T-helper 2 cell treated with Interferon-gamma antibody and Interleukin-4, amounts not matched to agents 100 ng/mL and 5 ng/mL, for 36 hours (primary cell): Measurements from ENCODE around the gene PARVG. TPM values are rescaled to one million over a fixed set of nuclear protein-coding genes. Genes with fewer than 3 reads are reported as not detected.

Source experiments
- intact Hi-C: fragments of 100-400 bp; cut with micrococcal nuclease; formaldehyde crosslinking; loops from one replicate; pipeline ENCODE4 v1.15.1; 2023
- total RNA-seq: library from RNA; stranded (reverse); gene quantifications from 2 replicates; pipeline ENCODE4 v1.2.3, GENCODE V29; 2022

The PARVG gene
- total RNA-seq, 1 donor from 2014 or later, result 168 TPM

GRCh38 chr22:44179989-44180705 is 578 bp upstream of the PARVG start:
- intact Hi-C loops, result loop anchor here (5.0 to 10.0 kb wide), 2 partner anchors 185 to 442 kb away; no protein-coding TSS in a partner anchor

GRCh38 chr22:44181033-44181911 is 547 bp downstream of the PARVG start:
- intact Hi-C loops, result loop anchor here (5.0 to 10.0 kb wide), 2 partner anchors 186 to 441 kb away; no protein-coding TSS in a partner anchor

DNA sequence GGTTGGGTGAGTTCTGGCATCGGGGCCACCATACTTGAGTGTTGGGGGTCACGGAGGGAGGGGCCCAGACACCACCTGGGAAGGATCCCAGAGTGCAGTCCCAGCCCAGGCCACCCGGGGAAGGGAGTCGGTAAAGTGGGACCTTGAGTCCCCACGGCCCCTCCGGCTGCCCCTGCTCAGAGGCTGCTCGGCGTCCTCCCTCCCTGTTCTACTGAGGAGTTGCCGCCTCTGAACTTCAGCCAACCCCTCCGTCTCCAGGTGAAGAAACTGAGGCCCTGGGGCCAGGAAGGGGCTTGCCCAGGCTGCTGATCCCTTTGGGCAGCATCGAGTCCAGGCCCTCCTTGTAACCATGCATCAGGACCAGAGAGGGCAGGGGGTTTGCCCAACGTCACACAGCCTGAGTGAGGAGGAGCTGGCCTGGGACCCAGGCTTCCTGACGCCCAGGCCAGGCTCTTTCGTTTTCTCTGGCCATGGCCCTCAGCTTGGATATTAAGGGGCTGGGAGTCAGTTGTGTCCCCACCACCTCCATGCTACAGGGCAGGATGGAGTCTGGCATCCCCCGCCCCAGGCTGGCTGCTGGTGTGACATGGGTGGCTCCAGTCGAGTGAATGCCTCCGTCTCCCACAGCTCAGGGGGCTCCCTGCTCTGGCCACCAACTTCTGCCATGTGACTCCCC is 1.3 kb downstream of the PARVG start:
- intact Hi-C loops, result loop anchor here (5.0 to 10.0 kb wide), 2 partner anchors 187 to 440 kb away; no protein-coding TSS in a partner anchor

DNA sequence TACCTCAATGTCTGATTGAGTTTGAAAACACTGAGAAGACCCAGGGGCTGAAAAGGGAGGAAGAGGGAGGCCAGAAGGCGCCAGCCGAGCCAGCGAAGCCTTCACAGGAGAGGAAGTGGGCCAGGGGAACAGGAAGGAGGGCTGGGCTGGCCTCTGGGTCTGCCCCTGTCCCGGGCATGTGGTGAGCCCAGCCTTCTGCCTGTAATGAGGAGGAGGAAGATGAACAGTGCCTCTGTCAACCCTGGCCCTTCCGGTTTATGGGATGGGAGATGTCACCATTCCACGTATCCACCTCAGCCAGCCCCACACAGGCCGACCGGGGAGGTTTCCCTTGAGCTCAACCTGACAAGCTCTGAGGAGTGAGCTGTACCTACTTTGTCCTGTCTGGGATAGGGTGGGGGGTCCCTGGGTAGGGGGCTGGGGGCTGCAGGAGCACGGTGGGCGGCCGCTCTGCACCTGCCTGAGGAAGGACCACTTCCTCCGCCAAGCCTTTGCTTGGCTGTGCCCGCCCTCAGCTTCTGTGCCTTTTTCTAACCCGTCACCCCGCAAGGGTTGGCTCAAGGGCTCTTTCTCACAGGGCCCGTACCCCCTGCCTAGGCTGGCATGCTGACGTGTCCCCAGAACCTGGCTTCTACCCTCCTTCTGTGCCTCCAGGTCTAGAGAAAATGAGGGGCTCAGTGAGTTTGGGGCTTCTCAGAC is 2.0 kb downstream of the PARVG start:
- intact Hi-C loops, result loop anchor here (5.0 to 10.0 kb wide), 2 partner anchors 188 to 440 kb away; no protein-coding TSS in a partner anchor

GRCh38 chr22:44183287-44183588 is 2.5 kb downstream of the PARVG start:
- intact Hi-C loops, result loop anchor here (5.0 to 10.0 kb wide), 2 partner anchors 188 to 439 kb away; no protein-coding TSS in a partner anchor

DNA sequence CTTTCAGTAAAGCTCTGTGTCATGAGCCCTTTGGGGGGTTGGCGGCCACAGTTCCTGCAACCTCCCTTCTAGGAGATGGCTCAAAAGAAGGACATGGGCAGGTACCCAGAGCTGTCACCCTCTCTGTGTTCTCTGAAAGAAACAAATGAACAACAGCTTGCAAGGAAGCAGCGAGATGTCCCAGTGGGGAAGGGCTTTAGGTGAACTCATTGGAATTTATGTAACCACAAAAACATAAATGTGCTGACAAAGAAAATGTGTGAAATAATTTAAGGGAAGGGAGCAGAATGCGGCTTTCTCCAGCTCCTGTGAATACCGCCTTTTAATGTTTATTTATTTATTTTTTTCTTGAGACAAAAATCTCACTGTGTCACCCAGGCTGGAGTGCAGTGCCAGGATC is 3.3 kb downstream of the PARVG start:
- intact Hi-C loops, result loop anchor here (5.0 to 10.0 kb wide), 2 partner anchors 189 to 438 kb away; no protein-coding TSS in a partner anchor

DNA sequence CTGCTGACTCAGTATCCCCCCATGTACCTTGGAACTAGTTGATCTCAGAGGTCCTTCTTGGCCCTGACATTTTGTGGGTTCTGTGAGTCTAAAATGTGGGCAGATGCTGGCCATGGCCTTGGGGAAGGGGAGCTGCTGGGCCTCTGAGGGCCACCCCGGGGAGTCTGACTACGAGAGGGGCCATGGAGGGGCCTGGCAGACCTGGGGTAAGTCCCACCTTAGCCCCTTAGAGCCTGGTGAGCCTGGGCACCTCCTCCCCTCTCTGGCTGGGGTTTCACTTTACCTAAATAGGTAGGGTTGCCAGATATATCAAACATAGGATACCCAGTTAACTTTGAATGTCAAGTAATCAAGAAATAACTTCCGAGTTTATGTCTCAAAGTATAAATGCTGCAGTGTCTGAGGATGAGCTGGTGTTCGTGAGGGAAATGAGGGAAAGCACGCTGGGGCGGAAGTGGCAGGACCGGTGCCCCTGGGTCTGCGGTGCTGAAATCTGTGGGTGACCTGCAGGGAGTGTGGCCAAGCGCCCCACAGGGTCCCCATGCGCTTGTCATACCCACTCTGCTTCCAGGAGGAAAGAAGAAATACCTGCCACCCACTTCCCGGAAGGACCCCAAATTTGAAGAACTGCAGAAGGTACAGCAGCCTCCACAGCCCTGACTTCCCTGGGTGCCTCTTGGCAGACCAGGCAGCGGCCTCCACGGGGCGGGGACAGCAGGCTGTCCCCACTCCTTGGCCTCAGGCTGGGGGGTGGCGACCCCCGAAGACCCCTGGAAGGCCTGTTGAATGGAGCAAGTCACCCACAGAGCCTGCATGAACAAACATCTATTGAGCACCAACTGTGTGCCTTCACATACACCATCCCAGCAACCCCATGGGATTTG is 4.8 kb downstream of the PARVG start:
- intact Hi-C loops, result loop anchor here (10.0 kb wide), 1 partner anchor 191 kb away; no protein-coding TSS in a partner anchor

DNA sequence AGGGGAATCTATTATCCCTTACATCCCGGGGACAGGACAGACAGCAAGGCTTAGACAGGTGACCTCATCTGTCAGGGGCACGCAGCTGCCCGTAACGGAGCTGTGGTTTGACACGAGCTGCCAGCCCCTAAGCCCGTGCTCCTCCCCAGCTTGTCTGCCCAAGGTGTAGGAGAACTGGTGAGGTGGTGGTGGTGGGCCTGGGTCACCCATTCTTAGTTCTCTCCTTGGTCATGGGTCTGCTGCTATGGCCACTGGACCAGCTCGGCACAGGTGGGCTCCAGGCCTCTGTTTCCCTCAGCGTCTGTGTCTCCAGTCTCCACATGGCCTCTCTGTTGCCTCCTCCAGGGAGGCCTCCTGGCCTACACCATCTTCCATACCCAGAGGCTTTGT is 5.4 kb downstream of the PARVG start:
- intact Hi-C loops, result loop anchor here (10.0 kb wide), 1 partner anchor 191 kb away; no protein-coding TSS in a partner anchor

DNA sequence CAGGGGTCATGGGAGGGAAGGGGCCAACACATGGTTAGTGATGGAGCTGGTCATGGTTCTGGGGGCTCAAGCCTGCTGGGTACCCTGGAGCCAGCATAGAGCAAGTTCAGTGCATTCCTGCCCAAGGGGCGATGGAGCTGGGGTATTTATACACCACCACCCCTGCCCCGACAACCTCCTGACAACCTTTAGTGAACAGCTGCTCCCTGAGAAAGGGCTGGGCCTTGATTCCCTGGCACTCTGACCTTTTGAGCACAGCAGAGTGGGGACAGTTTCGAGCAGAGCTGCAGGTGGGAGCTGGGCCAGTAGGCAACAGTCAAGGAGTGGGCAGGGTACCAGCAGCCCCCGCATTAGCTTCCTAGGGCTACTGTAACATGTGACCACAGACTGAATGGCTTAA is 6.0 kb downstream of the PARVG start:
- intact Hi-C loops, result loop anchor here (10.0 kb wide), 1 partner anchor 192 kb away; no protein-coding TSS in a partner anchor

GRCh38 chr22:44187652-44188230 is 7.0 kb downstream of the PARVG start:
- intact Hi-C loops, result loop anchor here (10.0 kb wide), 1 partner anchor 193 kb away; no protein-coding TSS in a partner anchor

DNA sequence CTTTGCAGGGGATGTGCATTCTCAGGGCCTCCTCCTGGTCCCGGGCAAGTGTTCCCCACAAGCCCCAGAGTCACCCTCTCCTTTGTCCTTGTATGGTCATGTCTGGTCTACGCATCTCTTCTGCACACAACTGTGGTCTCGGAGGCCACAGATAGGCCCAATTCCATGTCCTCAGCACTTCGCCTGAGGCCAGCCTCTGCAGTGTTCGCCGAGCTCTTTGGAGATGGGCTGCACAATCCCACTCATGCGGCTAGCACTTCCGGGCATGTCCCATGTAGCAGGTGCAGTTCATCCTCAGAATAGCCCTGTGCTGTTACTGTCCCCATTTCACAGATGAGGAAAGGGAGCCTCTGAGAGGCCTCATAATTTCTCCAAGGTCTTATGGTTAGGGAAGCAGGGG is 7.6 kb downstream of the PARVG start:
- intact Hi-C loops, result loop anchor here (10.0 kb wide), 1 partner anchor 194 kb away; no protein-coding TSS in a partner anchor

DNA sequence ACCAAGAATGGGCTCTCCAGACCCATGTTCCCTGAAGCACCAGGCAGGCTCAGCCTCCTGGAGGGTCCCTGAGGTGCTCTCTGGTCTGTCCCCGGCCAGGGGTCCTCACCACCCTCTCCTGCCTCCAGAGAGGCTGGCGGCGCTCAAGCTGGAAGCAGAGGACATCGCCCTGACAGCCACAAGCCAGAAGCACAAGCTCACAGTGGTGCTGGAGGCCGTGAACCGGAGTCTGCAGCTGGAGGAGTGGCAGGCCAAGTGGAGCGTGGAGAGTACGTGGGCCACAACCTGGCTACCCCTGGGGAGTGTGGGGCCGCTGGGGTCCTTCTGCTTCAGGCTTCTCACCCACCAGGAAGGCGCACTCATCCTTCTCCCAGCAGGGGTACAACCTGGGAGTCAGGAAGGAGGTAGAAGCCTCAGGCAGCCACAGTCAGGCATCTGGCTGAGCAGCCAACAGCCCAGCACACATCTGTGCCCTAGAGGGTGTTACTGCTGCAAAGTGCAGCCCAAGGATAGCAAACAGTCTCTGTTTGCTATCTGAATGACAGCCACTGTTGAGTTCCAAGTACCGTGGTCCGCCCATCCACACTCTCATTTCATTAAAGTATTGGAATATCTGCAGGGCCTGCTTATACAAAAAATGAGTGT is 8.4 kb downstream of the PARVG start:
- intact Hi-C loops, result loop anchor here (10.0 kb wide), 1 partner anchor 194 kb away; no protein-coding TSS in a partner anchor

GRCh38 chr22:44190381-44190976 is 9.8 kb downstream of the PARVG start:
- intact Hi-C loops, result no loop called here

DNA sequence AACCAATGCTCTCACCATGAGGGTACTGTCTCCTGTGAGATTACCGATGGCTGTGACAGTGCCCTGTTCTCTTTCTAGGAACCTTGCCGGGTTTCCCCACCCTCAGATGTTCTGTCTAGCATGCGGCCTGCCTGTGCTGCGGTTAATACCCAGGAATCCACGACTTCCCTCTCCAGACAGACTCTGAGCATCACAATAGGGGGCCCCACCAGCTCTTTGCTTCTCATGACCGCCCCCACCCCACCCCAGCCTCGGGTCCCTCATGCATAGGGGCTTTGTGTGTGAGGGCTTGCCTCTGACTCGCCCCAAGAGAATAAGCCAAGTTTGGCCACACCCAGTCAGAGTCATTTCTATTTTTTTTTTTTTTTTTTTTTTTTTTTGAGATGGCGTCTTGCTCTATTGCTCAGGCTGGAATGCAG is 10.3 kb downstream of the PARVG start:
- intact Hi-C loops, result no loop called here

- intact Hi-C loops, result no loop called here
These were observed 11.5 kb downstream of the PARVG start for GRCh38 chr22:44192098-44192815.

DNA sequence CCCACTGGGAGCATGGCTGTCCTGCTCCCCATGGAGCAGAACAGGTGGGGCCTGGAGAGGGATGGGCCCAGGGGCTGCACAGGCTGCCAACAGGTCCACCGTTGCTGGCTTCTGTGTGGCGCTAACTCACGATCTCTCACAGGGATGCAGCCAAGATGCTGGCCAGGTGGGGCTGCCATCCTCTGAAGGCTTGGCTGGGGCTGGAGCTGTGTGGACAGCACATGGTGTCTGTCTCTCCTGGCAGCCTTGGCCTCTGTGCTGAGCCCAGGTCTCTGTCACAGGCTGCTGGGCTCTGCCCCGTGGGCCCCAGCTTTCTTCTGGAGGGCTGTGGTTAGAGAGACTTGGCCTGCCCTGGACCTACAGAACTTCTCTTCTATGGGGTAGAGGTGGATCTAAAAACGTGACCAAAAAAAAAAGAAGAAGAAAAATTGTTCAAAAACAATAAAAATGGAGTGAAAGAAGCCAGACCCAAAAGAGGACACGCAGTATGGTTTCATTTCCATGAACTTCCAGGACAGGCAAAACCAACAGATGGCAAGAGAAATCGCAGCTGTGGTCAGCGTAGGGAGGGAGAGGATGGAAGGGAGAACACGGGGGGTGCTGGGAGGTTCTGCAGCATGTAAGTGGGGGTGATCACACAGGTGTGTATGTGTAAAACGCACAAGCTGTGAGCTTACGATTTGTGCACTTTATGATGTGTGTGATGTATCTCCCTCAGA is 12.2 kb downstream of the PARVG start:
- intact Hi-C loops, result no loop called here

DNA sequence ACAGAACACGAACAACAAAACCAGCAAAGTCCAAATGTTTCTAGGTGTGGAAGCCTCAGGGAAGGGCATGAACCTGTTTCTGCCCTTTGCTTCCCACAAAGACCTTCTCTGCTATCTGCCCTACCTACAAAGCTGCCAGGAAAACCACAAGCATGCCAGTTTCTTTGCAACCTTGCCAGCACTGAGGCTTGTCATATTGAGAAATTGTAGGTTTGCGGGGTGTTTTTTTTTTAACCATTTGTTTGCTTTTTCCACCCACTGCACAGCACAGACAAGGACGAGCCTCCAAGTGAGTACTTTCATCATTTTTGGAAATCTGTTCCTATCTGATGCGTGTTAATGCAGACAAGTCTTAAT is 12.8 kb downstream of the PARVG start:
- intact Hi-C loops, result no loop called here
